NCI-H510A treated with DMSO at 0.1 percent for 48 hours (cell line): Measurements from ENCODE around the gene ASPN.

Experiments used
- DNase-seq: peaks from one replicate; lab custom pipeline; 2025; lab: John Stamatoyannopoulos, UW

Gene ASPN

DNA sequence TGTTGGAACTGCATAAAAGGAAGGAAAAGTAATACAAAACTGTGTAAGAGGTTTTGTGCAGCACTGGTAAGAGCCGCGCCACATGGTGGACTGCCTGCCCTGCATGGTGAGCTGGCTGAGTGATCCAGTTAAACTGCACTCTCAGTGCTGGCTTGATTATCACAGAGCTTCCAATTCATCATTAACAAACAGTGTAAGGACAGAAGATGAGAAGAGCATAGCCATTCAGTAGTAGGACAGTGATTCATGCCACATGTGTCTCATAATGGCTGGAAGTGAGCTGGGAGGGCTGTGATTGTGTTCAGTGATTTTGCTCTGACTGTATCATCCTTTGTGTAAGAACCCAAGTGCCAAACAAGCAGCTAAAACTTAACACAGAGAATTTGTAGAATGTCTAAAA is 14.1 kb downstream of the ASPN start:
- no peak for DNase-seq

DNA sequence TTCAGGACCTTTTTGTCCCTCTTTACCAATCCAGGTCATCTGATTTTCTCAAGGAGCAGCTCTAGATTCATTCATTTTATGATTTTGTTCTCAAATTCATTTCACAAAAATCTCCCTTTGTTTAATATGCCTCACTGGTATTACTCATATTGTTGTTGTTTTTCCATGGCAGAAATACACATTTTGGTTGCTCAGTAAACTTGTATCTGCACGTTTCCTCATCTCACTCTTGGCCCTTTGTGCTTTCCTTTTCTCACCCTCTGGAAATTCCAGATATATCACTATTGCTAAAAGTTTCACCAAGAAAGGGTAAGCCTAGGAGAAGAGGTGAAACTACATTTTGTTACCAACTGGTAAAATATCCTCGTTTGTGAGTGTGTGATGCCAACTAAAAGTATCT is 14.8 kb downstream of the ASPN start:
- no peak for DNase-seq

DNA sequence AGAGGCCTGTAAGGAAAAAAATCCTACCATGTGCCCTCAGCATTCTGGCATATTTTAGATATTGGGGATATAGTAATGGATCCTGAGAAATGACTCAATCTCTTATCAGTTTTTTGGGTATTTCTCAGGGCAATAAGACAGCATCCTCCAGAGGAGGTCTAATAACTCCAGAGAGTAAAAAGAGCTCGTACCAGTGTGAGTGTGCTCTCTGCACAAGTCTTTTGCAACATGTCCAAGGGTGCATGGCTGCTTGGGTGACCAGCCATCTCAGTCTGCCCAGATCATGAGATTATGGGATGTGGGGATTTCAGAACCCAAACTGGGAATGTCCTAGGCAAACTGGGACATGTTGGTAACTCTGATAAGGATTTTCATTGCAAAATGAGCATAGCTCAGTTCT is 15.3 kb downstream of the ASPN start:
- DNase-seq, result no peak

DNA sequence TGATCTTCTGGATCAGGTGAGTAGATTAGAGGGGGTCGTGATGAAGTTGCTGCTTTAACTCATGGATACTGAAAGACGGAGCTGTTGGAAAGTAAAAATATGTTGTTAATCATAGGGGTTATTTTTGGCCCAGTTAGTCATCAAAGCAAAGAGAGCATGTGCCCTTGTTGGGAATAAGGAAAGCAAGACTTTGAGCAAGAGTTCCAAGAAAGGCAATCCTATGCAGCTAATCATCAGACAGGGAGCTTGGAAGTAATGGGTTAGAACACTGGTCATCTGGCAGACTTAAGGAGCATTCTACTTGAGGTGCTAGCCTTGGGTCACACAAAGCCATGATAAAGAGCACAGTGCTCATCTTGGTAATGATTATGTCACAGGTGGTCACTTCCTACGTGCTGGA is 18.3 kb downstream of the ASPN start:
- DNase-seq, result no peak

DNA sequence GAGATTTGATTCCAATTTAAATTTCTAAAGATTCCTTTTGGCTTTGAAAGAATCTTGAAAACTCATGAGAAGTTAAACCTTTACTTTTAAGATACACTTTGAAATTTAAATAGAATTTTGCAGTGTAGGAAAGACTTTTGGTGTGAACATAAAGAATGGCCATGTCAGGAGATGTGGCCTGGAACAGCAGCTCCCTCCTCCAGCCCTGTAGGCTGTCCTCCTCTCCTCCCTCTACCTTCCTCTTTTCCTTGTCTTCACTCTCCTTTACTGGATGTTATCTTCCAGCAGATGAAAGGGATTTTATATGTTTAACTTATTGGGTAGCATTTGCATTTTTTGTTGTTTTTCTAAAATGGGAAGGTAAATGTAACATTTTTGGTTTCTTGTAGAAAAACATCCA is 18.9 kb downstream of the ASPN start:
- DNase-seq, result no peak

DNA sequence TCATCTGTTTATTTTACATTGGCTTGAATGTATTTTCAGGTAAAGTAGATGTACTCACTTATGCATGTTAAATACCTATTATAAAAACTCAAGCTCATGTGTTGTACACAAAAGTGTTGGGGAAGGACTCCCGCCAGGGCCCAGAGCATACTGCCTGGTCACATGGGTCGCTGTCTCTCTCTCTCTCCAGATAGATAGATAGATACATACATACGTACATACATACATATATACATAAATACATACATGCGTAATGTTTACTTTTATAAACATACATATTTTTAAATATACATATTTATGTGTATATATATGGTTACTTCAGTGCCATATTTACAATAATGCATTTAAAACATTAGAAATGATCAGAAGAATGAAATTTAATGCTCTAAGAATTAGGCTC is 24.7 kb downstream of the ASPN start:
- no peak for DNase-seq

DNA sequence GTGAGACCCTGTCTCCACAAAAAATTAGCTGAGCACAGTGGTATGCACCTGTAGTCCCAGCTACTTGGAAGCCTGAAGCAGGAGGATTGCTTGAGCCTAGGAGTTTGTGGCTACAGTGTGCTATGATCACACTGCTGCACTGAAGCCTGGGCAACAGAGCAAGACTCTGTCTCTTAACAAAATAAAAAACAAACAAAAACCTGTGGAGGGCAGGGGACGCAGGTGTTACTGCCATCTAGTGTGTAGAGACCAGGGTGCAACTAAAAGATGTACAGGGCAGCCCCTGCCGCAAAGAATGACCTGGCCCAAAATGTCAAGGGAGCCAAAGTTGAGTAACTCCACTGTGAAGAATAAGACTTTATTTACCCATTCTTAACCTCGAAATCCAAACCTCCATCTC is 27.1 kb downstream of the ASPN start:
- no peak for DNase-seq

DNA sequence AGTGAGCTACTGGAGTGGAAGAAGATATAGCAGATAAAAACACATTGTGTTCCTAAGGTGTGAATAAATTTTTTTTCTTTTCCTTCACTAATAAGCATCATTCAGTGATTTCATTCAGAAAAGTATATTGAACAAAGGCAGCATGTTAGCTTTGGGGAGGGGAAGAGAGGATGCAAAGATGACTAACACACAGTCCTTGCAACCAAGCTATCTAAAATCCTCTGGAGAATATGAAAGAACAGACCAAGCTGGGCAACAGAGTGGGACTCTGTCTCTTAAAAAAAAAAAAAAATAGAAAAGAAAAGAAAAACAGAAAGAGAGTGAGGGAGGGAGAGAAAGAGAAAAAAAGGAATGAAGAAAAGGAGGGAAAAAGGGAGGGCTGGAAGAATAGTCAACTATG is 35.8 kb downstream of the ASPN start:
- no peak for DNase-seq

DNA sequence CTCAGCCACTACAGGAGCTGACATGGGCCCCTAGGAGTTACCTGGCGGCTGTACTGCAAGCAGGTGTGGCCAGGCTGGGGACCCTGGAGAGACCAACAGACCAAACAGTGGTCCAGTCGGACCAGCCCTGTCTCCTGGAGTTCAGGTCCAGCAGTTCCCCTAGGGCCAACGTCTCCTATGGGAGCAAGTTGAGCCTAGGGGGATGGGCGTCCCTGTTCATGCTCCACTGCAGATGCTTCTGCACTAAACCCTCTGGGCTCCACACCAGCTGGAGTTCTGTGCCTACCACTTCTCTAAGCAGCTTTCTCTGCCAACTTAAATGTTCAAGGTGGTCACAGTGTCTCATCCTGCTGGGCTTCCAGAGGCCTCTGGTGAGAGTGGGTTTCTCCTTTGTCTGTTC is 37.5 kb downstream of the ASPN start:
- peak; percentile 62 for DNase-seq

DNA sequence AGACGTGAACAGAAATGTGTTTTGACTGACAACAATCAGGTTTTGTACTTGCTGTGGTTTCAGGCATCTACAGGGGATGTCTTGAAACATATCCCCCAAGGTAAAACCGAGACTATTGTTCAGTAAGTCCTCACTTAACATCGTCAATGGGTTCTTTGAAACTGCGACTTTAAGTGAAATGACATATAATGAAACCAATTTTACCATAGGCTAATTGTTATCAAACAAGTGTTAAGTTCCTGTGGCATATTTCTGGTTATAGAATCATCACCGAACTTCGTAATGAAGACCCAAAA is 41.6 kb downstream of the ASPN start:
- DNase-seq, result no peak

DNA sequence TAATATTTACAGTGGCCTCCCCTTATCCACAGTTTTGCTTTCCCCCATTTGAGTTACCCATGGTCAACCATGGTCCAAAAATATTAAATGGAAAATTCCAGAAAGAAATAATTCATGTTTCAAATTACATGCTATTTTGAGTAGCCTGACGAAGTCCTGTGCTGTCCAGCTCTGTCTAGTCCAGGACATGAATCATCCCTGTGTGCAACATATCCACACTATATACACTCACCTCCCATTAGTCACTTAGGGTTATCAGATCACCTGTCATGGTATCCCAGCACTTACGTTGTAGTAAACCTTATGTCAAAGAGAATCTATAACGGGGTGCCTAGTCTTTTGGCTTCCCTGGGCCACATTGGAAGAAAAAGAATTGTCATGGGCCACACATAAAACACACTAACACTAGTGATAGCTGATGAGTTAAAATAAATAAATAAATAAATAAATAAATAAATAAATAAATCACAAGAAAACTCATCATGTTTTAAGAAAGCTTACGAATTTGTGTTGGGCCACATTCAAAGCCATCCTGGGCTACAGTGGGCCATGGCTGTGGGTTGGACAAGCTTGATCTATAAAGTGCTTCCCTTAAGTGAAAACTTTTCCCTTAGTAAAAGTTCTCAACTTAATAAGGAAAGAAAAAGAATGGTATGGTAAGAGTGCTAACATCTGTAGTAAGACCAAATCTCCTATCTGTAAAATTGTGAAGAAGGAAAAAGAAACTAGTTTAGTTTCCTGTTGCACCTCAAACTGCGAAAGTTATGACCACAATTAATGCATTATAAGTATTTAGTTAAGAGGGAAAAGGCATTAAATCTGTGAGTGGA is 42.2 kb downstream of the ASPN start:
- no peak for DNase-seq

DNA sequence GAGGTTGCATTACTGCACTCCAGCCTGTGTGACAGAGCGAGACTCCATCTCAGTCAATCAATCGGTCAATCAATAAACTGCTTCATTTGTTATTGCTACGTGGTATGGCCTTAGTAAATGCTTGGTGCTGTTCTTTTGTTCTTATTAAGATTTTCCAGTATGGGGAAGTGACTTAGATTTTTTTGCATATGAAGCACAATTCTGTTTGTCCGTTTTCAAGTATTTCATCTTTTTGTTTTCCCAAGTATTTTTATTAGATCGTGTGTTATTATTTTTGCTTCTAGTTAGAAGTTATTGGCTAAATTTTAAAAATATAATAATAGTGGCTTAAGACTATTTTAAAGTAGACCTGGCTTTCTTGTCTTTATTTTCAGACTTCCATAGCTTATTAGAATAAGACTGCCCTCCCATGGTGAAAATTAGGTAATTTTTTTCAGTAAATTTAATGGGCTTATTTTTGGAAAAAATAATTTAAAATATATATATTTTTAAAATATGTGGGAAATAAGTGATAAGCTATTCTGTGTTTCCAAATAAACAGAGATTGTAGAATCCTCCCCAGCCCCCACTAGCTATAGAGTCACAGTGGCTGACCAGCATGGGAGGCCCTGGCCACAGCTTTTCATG is 43.3 kb downstream of the ASPN start:
- no peak for DNase-seq

DNA sequence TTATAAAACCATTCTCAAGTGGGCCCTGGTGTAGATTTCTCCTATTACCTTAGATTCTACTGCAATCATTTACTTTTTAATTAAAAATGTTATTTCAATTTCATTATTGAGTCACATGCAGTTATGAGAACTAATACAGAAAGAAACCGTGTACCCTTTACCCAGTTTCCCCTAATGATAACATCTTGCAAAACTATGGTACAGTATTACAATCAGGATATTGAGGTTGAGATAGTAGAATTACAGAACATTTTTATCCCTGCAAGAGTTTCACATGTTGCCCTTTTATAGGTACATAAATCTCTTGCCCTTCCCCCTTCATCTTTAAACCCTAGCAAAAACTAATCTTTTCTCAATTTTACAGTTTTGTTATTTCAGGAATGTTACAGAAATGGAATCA is 47.0 kb downstream of the ASPN start:
- no peak for DNase-seq

DNA sequence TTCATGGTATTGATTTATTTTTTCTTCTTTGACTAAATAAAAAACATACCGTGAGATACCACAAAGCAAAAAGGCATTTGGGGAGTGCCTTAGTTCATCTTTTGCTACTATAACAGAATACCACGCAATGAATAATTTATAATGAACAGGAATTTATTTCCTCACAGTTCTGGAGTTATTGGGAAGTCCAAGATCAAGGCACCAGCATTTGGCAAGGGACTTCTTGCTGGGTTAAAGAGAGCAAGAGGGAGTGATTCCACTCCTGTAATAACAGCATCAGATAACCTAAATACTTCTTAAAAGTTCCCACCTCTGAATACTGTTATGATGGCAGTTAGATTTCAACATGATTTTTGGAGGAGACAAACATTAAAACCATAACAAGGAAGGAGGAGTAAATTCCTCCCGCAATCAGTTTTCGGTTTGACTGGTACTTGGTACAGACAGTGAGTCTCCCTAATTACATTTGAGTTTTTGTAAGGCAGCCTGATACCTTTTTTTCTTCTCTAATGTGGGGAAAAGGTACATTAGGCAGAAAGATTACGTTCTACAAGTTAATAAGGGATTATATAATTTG is 49.2 kb downstream of the ASPN start:
- no peak for DNase-seq

DNA sequence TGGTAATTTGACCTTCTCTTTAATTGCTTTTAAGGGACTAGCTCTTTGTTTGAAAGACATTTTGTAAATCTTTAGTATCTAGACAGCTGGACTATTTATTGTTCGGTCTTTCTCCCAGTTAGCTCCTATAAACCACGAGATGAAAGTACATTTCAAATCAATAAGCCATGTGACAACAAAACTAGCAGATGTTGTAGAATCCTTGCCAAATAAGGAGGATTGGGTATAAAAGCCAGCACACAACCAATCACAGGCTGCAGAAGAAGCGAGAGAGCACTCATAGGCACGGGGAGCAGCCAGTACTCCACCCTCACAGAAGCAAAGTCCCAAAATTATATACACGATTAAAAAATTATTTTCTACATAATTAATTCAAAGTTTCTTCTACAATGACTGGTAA is 50.0 kb downstream of the ASPN start:
- DNase-seq, result no peak

DNA sequence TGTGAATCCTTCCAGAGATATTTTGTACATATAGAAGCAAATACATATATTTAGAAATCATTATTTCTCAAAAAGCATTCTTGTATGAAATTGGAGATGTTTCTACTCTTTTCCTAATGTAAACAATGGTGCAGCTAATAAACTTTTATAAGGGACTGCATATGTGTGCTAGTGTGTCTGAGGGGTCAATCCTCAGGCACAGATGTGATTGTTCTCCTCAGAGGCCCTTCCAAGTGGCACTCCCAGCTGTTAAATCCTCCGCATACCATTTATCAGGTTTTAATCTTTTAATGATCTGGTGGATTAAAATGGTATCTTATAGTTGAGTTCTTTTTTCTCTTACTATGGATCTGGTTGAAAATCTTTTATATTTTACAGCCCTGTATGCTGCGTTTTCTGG is 52.5 kb downstream of the ASPN start:
- no peak for DNase-seq

DNA sequence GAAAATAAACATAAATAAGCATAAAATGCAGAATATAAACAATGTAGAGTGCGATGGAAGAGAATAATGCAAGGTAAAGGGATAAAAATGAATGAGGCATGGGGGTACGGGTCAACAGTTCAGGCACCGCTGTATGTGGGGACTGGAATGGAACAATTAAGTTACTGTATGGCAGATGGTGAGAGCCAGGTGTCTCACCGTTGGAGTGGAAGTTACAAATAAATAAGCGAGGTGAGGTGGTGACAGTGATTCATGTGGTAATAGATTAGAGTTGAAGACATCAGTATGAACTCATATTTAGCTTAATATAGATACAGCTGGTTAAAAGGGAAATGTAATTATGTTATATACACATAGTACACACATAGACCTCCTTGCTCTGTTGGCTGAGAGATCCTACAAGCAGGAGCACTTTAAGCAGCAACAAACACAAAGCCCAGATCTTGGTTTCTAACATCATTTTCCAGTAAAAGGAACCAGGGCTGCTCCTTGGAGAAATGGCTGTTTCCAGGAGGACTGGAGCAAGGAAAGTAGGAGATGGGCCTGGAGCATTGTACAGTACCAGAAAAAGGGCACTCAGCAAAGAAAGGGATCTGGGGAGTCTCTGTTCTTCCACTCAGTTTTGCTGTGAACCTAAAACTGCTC is 55.7 kb downstream of the ASPN start:
- DNase-seq, result peak; percentile 61

DNA sequence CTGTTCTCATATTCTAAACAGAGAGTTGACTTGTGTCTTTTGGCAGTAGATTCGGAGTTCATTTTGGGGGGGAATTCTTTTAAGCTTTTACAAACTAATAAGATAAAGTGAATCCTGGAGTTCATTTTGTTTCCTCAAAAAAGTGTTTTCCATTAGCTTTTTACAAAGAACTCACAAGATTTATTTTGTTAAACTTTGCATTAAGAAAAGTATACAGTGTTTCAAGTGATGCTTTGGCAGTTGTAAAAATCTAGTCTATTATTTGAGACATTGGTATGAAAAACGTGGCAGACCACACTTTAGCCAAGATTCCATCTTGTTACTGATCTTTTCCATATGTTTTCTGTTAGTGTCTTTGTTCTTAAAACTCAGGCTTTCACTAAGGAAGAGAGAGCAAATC is 56.8 kb downstream of the ASPN start:
- no peak for DNase-seq

DNA sequence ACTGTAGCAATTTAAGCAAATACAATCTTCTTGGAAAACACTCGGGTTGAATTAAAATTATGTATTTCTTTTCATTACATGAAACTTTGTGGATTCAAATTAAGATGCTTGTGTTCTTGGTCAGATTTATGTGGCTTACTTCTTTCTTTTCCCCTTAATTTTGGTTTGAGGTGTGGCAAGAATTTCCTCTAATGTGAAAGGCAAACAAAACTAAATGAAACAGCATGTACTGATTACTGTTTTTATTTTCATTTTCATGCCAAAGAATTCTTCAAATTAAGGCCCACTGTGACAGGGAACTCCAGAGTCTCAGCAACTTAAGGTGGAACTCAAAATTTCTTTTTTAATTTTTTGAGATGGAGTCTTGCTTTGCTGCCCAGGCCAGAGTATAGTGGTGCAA is 58.0 kb downstream of the ASPN start, which contains the start of gene OMD:
Gene OMD (minus strand): TSS at position 132 of the 400 bp plus-strand sequence. CDS start 6,913 bp downstream, outside the sequence.
- no peak for DNase-seq

DNA sequence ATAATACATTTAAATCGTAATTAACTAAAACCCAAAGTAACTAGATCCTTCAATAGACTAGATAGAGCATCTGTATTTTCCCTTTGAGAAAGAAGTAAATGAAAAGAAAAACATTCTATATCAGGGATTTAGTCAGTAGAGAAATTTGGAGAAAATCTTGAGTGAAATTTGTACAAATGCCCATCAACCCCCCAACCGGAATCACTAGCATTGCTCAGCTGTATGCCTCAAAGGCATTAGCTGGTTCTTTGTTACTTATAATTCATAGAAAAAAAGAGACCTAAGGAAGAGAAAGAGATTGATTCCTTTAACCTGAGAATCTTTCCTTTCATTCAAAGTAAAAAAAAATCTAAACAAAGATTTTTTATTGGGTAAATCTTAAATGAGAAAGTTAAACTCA is 58.7 kb downstream of the ASPN start:
- no peak for DNase-seq

DNA sequence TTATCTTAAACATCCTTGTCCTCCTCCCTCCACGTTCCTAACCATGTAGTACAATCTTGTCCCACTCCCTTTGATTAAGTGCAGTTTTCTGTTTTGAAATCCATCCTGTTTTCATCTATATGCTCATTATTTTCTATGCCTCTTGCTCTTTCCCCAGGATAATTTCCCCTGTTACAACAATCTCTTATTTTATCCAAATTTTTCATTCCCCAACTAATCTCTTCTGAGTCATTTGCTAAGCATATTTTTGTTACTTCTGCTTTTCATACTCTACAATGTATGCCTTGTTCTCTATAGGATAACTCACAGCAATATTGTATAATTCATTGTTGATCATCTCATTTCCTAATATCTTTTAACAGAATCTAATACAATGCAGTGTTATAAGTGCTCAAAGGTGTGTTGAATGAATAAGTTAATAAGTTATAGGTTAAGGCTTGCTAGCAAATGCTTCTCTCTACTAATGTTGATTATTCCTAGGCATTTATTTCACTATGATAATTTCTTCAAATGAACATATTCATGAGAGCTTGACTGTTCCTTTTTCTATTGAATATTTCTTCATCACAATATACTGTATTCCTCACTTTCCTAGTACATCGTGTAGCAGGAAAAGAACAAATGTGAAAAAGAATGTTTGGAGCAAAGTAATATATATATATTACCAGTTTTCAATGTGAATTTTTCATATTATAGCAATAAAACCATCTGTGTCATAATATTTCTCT is 59.5 kb downstream of the ASPN start:
- no peak for DNase-seq

DNA sequence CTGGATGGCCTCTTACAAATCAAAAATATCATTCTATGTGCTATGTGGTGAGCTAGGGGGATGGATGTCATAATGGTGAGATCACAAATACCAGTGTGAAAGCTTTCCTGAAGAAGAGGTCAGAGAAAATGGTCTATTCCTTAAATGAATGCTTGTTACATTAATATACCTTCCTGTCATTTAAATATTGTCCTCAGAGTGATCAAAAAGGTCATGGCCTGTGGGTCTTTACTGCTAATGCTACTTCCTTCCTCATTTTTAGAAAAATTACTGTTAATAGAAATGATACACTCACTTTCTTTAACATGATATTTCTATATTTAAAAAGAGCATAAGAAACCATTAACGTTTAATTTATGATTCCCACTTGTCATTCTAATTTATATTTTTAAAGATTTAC is 67.7 kb downstream of the ASPN start:
- no peak for DNase-seq
